OCI-LY7 (cell line): Measurements from ENCODE around the gene POU2AF1. TPM values are rescaled to one million over a fixed set of nuclear protein-coding genes. Genes with fewer than 3 reads are reported as not detected.

ENCODE experiments used
- BruUV-seq: library from RNA; stranded (reverse); fragments of 400-500 nt; replicated peaks from 2 replicates; lab custom pipeline; 2021; lab: Mats Ljungman, UMichigan
- CTCF ChIA-PET: fragments of 300-600 bp; sonication (Branson Sonifier 250); formaldehyde crosslinking; loops from one replicate; lab custom pipeline; 2022; ENCODE audit warnings: antibody characterized with exemption; ENCODE audit not compliant: unreplicated experiment; lab: Charles Lee
- POLR2A ChIA-PET: fragments of 300-600 bp; sonication (Branson Sonifier 250); formaldehyde crosslinking; loops from one replicate; lab custom pipeline; 2022; ENCODE audit warnings: antibody characterized with exemption; lab: Charles Lee
- DNase-seq: peaks from one replicate; pipeline ENCODE4 v3.0.0-alpha.2; 2015; ENCODE audit warnings: low spot score
- H2AFZ ChIP-seq: fragments of 200-600 bp; sonication (generic), shearing (Covaris generic); 2 replicates; pipeline ENCODE4 v1.6.1; 2014; ENCODE audit warnings: mild to moderate bottlenecking, antibody characterized with exemption, low read length, moderate library complexity
- H3K27ac ChIP-seq: fragments of 200-600 bp; sonication (generic); 2 replicates; pipeline ENCODE4 v1.5.1; 2014; ENCODE audit warnings: mixed run types, low read depth, mild to moderate bottlenecking, moderate library complexity, low read length, inconsistent platforms; ENCODE audit not compliant: poor library complexity, severe bottlenecking
- H3K36me3 ChIP-seq: fragments of 200-600 bp; sonication (generic); 2 replicates; pipeline ENCODE4 v1.6.1; 2014; ENCODE audit warnings: mild to moderate bottlenecking, antibody characterized with exemption, low read length, moderate library complexity, mixed read lengths; ENCODE audit not compliant: insufficient read depth
- H3K4me1 ChIP-seq: fragments of 200-600 bp; sonication (generic); 2 replicates; pipeline ENCODE4 v1.5.1; 2014; ENCODE audit warnings: mild to moderate bottlenecking, low read length; ENCODE audit not compliant: insufficient read depth, poor library complexity, severe bottlenecking
- H3K4me2 ChIP-seq: fragments of 200-600 bp; sonication (generic); 2 replicates; pipeline ENCODE4 v1.6.1; 2014; ENCODE audit warnings: mild to moderate bottlenecking, low read length
- H3K4me3 ChIP-seq: fragments of 200-600 bp; sonication (generic); 2 replicates; pipeline ENCODE4 v1.5.1; 2014; ENCODE audit warnings: mild to moderate bottlenecking, low read depth, low read length; ENCODE audit not compliant: poor library complexity, severe bottlenecking
- H3K79me2 ChIP-seq: fragments of 200-600 bp; sonication (generic); 2 replicates; pipeline ENCODE4 v1.6.1; 2016; ENCODE audit warnings: low read depth, mild to moderate bottlenecking, low read length, moderate library complexity, mixed read lengths; ENCODE audit not compliant: insufficient read depth
- H3K9me2 ChIP-seq: fragments of 200-600 bp; sonication (generic); 2 replicates; pipeline ENCODE4 v1.6.1; 2016; ENCODE audit warnings: mild to moderate bottlenecking, low read length, mixed read lengths; ENCODE audit not compliant: insufficient read depth
- H3K9me3 ChIP-seq: fragments of 200-600 bp; sonication (generic); 2 replicates; pipeline ENCODE4 v1.6.1; 2014; ENCODE audit warnings: mild to moderate bottlenecking, mixed run types, low read length, mixed read lengths
- H4K20me1 ChIP-seq: fragments of 200-600 bp; sonication (generic); 2 replicates; pipeline ENCODE4 v1.6.1; 2014; ENCODE audit warnings: mild to moderate bottlenecking, antibody characterized with exemption, low read length, moderate library complexity, mixed read lengths; ENCODE audit not compliant: insufficient read depth
- CTCF ChIP-seq: fragments of 200-600 bp; sonication (generic); conservative IDR thresholded peaks from 2 replicates; pipeline ENCODE4 v1.5.1; 2014; ENCODE audit warnings: mild to moderate bottlenecking, antibody characterized with exemption, low read length, moderate library complexity, mixed read lengths
- EZH2phosphoT487 ChIP-seq: fragments of 200-600 bp; sonication (generic); IDR thresholded peaks from 2 replicates; pipeline ENCODE4 v1.6.1; 2018; ENCODE audit warnings: low read depth, borderline replicate concordance, mild to moderate bottlenecking, mixed run types, antibody characterized with exemption, low read length, moderate library complexity, mixed read lengths
- intact Hi-C: fragments of 100-400 bp; cut with micrococcal nuclease; formaldehyde crosslinking; loops from one replicate; pipeline ENCODE4 v1.10.0; 2022; ENCODE audit not compliant: unreplicated experiment
- total RNA-seq, 2 experiments: library from RNA; depleted of rRNA in 1 of 2; stranded (reverse); fragments of >200 nt in 1 of 2; shearing (Covaris generic) in 1 of 2; gene quantifications; 2 replicates each; pipeline ENCODE4 v1.2.3, GENCODE V29; 2014 to 2022

Gene POU2AF1
- total RNA-seq, 2 experiments from 2014 or later = 86.1 to 285 TPM

GRCh38 chr11:111319296-111319695, 59.8 kb downstream of the POU2AF1 start:
- POLR2A ChIA-PET = interaction anchor here (0.7 kb wide), 1 partner anchor 9 kb away, joined by 3 read pairs; no protein-coding TSS in a partner anchor

GRCh38 chr11:111312076-111312475, 67.0 kb downstream of the POU2AF1 start:
- Histone ChIP-seq H3K4me1 (no peaks in the 10 kb centered on the region), H2AFZ (no peak overlapping the region), H3K9me2 (no peaks in the 10 kb centered on the region), H3K4me3 (no peak overlapping the region), H3K27ac (no peak overlapping the region), H3K79me2 (no peaks in the 10 kb centered on the region), H3K4me2 (no peak overlapping the region), H3K9me3 (no peaks in the 10 kb centered on the region), H4K20me1 (no peaks in the 10 kb centered on the region), H3K36me3 (no peaks in the 10 kb centered on the region)
- ChIA-PET POLR2A (interaction anchor here (1.4 kb wide), 1 partner anchor 38 kb away, joined by 4 read pairs; no protein-coding TSS in a partner anchor), CTCF (no interaction called here)
- no peak for TF ChIP-seq CTCF
- no peak for TF ChIP-seq EZH2phosphoT487
- no TSS peak for BruUV-seq
- no peak for DNase-seq
- intact Hi-C loops = no loop called here

More at GRCh38 chr11:111319296-111319695, 59.8 kb downstream of the POU2AF1 start:
- no peak for DNase-seq
- no peaks in the 10 kb centered on the region for H3K9me2 ChIP-seq
- BruUV-seq = no TSS peak
- no peak for TF ChIP-seq CTCF
- TF ChIP-seq EZH2phosphoT487 = no peak
- no peaks in the 10 kb centered on the region for H4K20me1 ChIP-seq
- H3K4me3 ChIP-seq = no peak overlapping the region
- no peak overlapping the region for H2AFZ ChIP-seq
- CTCF ChIA-PET = no interaction called here
- intact Hi-C loops = no loop called here
- no peak overlapping the region for H3K4me2 ChIP-seq
- H3K27ac ChIP-seq = no peak overlapping the region
- H3K4me1 ChIP-seq = no peaks in the 10 kb centered on the region
- H3K79me2 ChIP-seq = no peaks in the 10 kb centered on the region
- no peaks in the 10 kb centered on the region for H3K36me3 ChIP-seq
- H3K9me3 ChIP-seq = no peaks in the 10 kb centered on the region

DNA sequence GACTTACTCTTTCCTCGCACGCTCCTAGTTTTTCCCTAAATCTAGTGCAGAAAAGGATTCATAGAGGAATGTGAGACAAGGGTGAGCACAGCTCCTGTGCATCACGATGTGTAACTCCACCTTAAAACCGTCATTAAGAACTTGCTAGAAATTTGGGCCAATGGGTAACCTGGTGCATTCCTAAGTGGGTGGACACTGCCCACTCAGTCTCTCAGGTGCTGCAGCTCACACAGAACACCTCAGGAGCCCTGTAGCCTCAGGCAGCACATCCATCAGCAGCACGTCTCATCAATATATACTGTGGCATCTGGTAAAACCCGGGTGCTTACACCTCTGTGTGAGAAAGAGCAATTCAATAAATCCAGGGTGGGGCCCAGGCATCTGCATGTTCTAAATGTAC, 68.4 kb downstream of the POU2AF1 start:
- BruUV-seq = no TSS peak
- Histone ChIP-seq H3K9me3 (no peaks in the 10 kb centered on the region), H4K20me1 (no peaks in the 10 kb centered on the region), H3K4me3 (no peak overlapping the region), H3K9me2 (no peaks in the 10 kb centered on the region), H3K36me3 (no peaks in the 10 kb centered on the region), H3K27ac (no peak overlapping the region), H3K79me2 (no peaks in the 10 kb centered on the region), H2AFZ (no peak overlapping the region), H3K4me1 (no peaks in the 10 kb centered on the region), H3K4me2 (no peak overlapping the region)
- ChIA-PET CTCF (no interaction called here), POLR2A (interaction anchor here (1.1 to 1.4 kb wide), 2 partner anchors 39 to 145 kb away, joined by 3 to 4 read pairs; no protein-coding TSS in a partner anchor)
- no peak for DNase-seq
- TF ChIP-seq CTCF (no peak), EZH2phosphoT487 (no peak)
- intact Hi-C loops = no loop called here
